HUES48 (cell line): Measurements from ENCODE around the gene TOMM40.
A peak's percentile ranks its signal among the peaks of the same experiment; 100 is the strongest.
"Not testable (repeated sequence)": the region's sequence is repeated elsewhere in the genome, so short reads cannot be mapped to it uniquely, and the experiment has no call there.

Experiments used
- H3K27ac ChIP-seq: one replicate; pipeline ENCODE4 v1.7.0; 2013; ENCODE audit warnings: low read depth, low read length, inconsistent platforms
- H3K27me3 ChIP-seq: 2 replicates; pipeline ENCODE4 v1.6.1; 2013; ENCODE audit warnings: mild to moderate bottlenecking, low read length; ENCODE audit not compliant: control insufficient read depth, insufficient read depth
- H3K36me3 ChIP-seq: 2 replicates; pipeline ENCODE4 v1.6.1; 2013; ENCODE audit warnings: low read length; ENCODE audit not compliant: control insufficient read depth, insufficient read depth
- H3K4me1 ChIP-seq: 2 replicates; pipeline ENCODE4 v1.6.1; 2013; ENCODE audit warnings: mild to moderate bottlenecking, low read length; ENCODE audit not compliant: control insufficient read depth, insufficient read depth
- H3K4me3 ChIP-seq: 2 replicates; pipeline ENCODE4 v1.5.1; 2013; ENCODE audit warnings: mild to moderate bottlenecking, low read depth, low read length
- H3K9ac ChIP-seq: 2 replicates; pipeline ENCODE4 v1.6.1; 2013; ENCODE audit warnings: mild to moderate bottlenecking, low read depth, low read length, moderate library complexity
- H3K9me3 ChIP-seq: 2 replicates; pipeline ENCODE4 v1.6.1; 2013; ENCODE audit warnings: low read length; ENCODE audit not compliant: control insufficient read depth, insufficient read depth

Gene TOMM40

GRCh38 chr19:44913512-44914432 is 22.7 kb downstream of the TOMM40 start:
- Histone ChIP-seq H3K27ac (peak overlapping the region; percentile 76), H3K9ac (peak overlapping the region; percentile 73; the same call in 1 of the 2 replicates), H3K4me3 (peak overlapping the region; percentile 61)
- H3K9me3 ChIP-seq, H3K4me1 ChIP-seq, H3K27me3 ChIP-seq, H3K36me3 ChIP-seq: not testable (repeated sequence)

GRCh38 chr19:44914433-44915206 is 23.6 kb downstream of the TOMM40 start, which contains the start of gene APOC1:
Gene APOC1 (plus strand): TSS chr19:44914608. CDS start chr19:44914892, 284 bp downstream.
- Histone ChIP-seq H3K27ac (peak within 1 kb of the TSS; percentile 76), H3K4me3 (peak within 1 kb of the TSS; percentile 61), H3K9ac (peak within 1 kb of the TSS; percentile 73)
- H3K27me3 ChIP-seq, H3K4me1 ChIP-seq, H3K9me3 ChIP-seq, H3K36me3 ChIP-seq: not testable (repeated sequence)

- peaks cover 2% of the 10 kb centered on the region; the same call in 1 of the 2 replicates for H3K4me1 ChIP-seq
- no peak overlapping the region for H3K27ac ChIP-seq
Measured at GRCh38 chr19:44924243-44924725, 33.2 kb downstream of the TOMM40 start.

GRCh38 chr19:44925114-44925891 is 34.2 kb downstream of the TOMM40 start:
- no peak overlapping the region for H3K9ac ChIP-seq
- H3K27ac ChIP-seq, result no peak overlapping the region
- H3K4me3 ChIP-seq, result no peak overlapping the region
- no peaks in the 10 kb centered on the region for H3K9me3 ChIP-seq
- peaks cover 2% of the 10 kb centered on the region; the same call in 1 of the 2 replicates for H3K4me1 ChIP-seq
- H3K27me3 ChIP-seq, result no peaks in the 10 kb centered on the region
- no peaks in the 10 kb centered on the region for H3K36me3 ChIP-seq

More at GRCh38 chr19:44924243-44924725, 33.2 kb downstream of the TOMM40 start:
- no peak overlapping the region for H3K4me3 ChIP-seq
- no peaks in the 10 kb centered on the region for H3K36me3 ChIP-seq
- H3K9ac ChIP-seq, result no peak overlapping the region
- H3K27me3 ChIP-seq, result no peaks in the 10 kb centered on the region
- no peaks in the 10 kb centered on the region for H3K9me3 ChIP-seq

GRCh38 chr19:44926245-44927077 is 35.4 kb downstream of the TOMM40 start:
- H3K27me3 ChIP-seq, H3K9me3 ChIP-seq, H3K9ac ChIP-seq, H3K36me3 ChIP-seq, H3K4me3 ChIP-seq, H3K27ac ChIP-seq, H3K4me1 ChIP-seq: not testable (repeated sequence)

GRCh38 chr19:44927746-44928145 is 36.7 kb downstream of the TOMM40 start:
- Histone ChIP-seq H3K4me1 (peaks cover 2% of the 10 kb centered on the region; the same call in 1 of the 2 replicates), H3K4me3 (no peak overlapping the region), H3K27ac (no peak overlapping the region)

GRCh38 chr19:44930088-44930487 is 39.0 kb downstream of the TOMM40 start:
- no peaks in the 10 kb centered on the region for H3K9me3 ChIP-seq
- peaks cover 2% of the 10 kb centered on the region; the same call in 1 of the 2 replicates for H3K4me1 ChIP-seq
- no peak overlapping the region for H3K27ac ChIP-seq
- H3K36me3 ChIP-seq, result no peaks in the 10 kb centered on the region
- no peak overlapping the region for H3K9ac ChIP-seq
- H3K27me3 ChIP-seq, result no peaks in the 10 kb centered on the region
- H3K4me3 ChIP-seq, result no peak overlapping the region

More at GRCh38 chr19:44927746-44928145, 36.7 kb downstream of the TOMM40 start:
- Histone ChIP-seq H3K9me3 (no peaks in the 10 kb centered on the region), H3K9ac (no peak overlapping the region), H3K27me3 (no peaks in the 10 kb centered on the region), H3K36me3 (no peaks in the 10 kb centered on the region)

- no peak overlapping the region for H3K27ac ChIP-seq
- peaks cover 2% of the 10 kb centered on the region; the same call in 1 of the 2 replicates for H3K4me1 ChIP-seq
- no peaks in the 10 kb centered on the region for H3K9me3 ChIP-seq
- H3K27me3 ChIP-seq, result no peaks in the 10 kb centered on the region
- H3K9ac ChIP-seq, result no peak overlapping the region
- no peak overlapping the region for H3K4me3 ChIP-seq
- no peaks in the 10 kb centered on the region for H3K36me3 ChIP-seq
Measured at GRCh38 chr19:44931541-44931940, 40.5 kb downstream of the TOMM40 start.

- no peaks in the 10 kb centered on the region for H3K4me1 ChIP-seq
- no peaks in the 10 kb centered on the region for H3K36me3 ChIP-seq
- no peak overlapping the region for H3K4me3 ChIP-seq
- H3K27ac ChIP-seq, result no peak overlapping the region
- no peaks in the 10 kb centered on the region for H3K27me3 ChIP-seq
- H3K9me3 ChIP-seq, result no peaks in the 10 kb centered on the region
- H3K9ac ChIP-seq, result no peak overlapping the region
Measured at GRCh38 chr19:44939668-44940067, 48.6 kb downstream of the TOMM40 start.
